D721Med (cell line): Measurements from ENCODE around the gene HSD3B1.
"Not testable (repeated sequence)": the region's sequence is repeated elsewhere in the genome, so short reads cannot be mapped to it uniquely, and the experiment has no call there.

ENCODE experiments used
- DNase-seq: peaks from one replicate; pipeline ENCODE4 v3.0.0; 2011; ENCODE audit warnings: low spot score; ENCODE audit not compliant: insufficient read length
- FAIRE-seq: peaks from 2 replicates; lab custom pipeline; 2011; peaks lifted over from hg19 to GRCh38; lab: Jason Lieb, UNC
- TF ChIP-seq, protein P1 (sequence below): IDR thresholded peaks from 2 replicates; pipeline ENCODE4 v1.5.1; 2012; ENCODE audit warnings: mild to moderate bottlenecking, control low read depth; ENCODE audit not compliant: insufficient read depth; ENCODE audit errors: missing control alignments

HSD3B1 gene

DNA sequence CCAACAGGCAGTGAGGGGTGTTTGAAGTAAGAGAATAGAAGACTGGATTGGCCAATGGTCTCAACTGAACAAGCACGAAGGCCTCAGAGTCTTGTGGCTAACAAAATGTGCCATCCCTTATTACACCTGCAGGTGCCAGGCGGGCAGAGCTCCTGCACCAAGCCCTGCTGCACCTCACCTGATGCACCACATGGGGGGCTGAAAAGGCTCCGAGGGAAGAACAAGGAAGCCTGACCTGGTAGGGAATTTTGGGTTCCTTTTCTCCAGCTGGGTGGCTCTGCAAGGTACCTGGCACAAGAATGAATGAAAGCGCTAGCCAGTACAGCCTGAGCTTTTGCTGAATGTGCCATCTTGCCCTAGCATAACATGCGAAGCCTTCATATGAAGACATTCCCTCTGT lies 9.7 kb downstream of the HSD3B1 start:
- TF ChIP-seq, protein P1, sequence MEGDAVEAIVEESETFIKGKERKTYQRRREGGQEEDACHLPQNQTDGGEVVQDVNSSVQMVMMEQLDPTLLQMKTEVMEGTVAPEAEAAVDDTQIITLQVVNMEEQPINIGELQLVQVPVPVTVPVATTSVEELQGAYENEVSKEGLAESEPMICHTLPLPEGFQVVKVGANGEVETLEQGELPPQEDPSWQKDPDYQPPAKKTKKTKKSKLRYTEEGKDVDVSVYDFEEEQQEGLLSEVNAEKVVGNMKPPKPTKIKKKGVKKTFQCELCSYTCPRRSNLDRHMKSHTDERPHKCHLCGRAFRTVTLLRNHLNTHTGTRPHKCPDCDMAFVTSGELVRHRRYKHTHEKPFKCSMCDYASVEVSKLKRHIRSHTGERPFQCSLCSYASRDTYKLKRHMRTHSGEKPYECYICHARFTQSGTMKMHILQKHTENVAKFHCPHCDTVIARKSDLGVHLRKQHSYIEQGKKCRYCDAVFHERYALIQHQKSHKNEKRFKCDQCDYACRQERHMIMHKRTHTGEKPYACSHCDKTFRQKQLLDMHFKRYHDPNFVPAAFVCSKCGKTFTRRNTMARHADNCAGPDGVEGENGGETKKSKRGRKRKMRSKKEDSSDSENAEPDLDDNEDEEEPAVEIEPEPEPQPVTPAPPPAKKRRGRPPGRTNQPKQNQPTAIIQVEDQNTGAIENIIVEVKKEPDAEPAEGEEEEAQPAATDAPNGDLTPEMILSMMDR = no peak
- DNase-seq = no peak

GRCh38 chr1:119517667-119518066 lies 10.7 kb downstream of the HSD3B1 start:
- not testable (repeated sequence) for FAIRE-seq, DNase-seq

More for the DNA sequence above, 9.7 kb downstream of the HSD3B1 start:
- FAIRE-seq = no peak

DNA sequence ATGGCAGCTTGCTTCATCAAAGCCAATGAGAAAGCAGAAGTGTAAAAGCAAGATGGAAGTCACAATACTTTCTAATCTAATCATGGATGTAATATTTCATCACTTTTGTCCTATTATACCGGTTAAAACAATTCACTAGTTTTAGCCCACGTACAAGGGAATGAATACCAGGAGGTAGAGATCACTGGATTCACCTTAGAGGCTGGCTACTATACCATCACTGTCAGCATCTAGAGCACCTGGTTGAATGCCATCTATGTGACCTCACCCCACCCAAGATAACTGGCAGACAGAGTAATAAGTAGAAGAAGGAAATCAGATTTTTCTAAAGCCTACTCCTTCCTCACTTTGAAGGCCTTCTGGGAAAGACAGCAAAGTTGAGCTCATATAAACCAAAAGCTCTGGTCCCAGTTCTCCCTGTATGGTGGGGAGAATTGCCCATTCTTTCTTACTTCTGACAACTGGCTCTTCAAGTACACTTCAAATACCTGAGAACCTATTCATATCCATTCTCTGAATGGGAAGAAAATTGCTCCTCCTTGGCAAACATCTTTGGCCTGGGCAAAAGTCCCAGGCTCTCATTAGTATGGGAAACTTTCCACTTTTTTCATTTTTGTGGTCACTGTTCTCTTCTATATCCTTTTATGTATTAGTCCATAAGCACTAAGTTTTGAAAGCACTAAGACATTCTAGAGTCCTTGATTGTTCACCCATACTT lies 24.8 kb downstream of the HSD3B1 start:
- TF ChIP-seq, protein P1 = no peak
- no peak for FAIRE-seq
- no peak for DNase-seq

DNA sequence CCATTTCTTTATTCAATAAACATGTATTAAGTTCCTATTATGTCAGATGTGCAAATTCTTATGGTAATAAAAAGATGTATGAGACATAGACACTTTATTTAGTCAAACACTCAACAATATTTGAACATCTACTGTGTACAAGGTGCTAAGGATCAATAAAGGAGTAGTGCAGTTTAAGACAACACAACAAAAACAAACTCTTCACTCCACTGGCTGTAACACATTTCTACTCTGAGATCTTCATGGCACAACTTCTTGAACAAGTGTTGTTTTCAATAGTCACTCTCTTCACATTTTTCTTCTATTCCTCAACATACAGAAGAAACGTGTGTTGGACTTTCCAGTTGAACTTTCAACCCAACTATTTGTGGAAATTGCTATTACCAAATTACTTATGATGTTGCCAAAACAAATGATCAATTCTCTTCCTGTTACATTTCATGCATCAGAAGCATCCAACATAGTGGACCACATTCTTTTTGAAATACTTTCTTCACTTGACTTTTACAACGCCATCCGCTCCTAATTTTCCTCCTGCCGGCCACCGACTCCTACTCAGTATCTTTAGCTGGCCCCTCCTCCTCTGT lies 25.4 kb downstream of the HSD3B1 start:
- FAIRE-seq = no peak
- TF ChIP-seq, protein P1 = no peak
- no peak for DNase-seq

DNA sequence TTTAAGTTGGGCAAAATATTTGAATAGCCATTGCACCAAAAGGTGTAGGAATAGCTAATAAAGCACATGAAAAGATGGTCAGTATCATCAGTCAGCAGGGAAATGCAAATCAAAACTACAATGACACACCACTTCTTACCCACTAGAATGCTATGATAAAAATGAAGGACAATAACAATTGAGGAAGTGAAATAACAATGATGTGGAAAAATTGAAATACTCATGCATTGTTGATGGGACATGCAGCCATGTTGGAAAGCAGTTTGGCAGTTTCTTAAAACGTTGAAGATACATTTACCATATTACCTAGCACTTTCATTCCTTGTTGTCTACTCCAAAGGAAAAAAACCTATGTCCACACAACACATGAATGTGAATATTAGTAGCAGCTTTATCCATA lies 28.4 kb downstream of the HSD3B1 start:
- DNase-seq (no peak), FAIRE-seq (no peak)
- TF ChIP-seq, protein P1 = no peak

- DNase-seq (no peak), FAIRE-seq (no peak)
- TF ChIP-seq, protein P1 = no peak
Observed at GRCh38 chr1:119537966-119538365, 31.0 kb downstream of the HSD3B1 start.

GRCh38 chr1:119539636-119540035 lies 32.6 kb downstream of the HSD3B1 start:
- DNase-seq = no peak
- TF ChIP-seq, protein P1 = no peak
- no peak for FAIRE-seq
